A673 (cell line): ENCODE measurements around the gene CR2.

ENCODE experiments used
- EZH2 ChIP-seq: fragments of 200-600 bp; sonication (generic); IDR thresholded peaks from 2 replicates; pipeline ENCODE4 v1.6.1; 2017; ENCODE audit warnings: borderline replicate concordance, low read depth, mild to moderate bottlenecking, mixed read lengths, antibody characterized with exemption, low read length; ENCODE audit not compliant: poor library complexity, severe bottlenecking
- TF ChIP-seq, protein P1 (sequence below): fragments of 300-800, 200-600 bp; sonication (generic); conservative IDR thresholded peaks from 2 replicates; pipeline ENCODE4 v1.5.1; 2017; ENCODE audit warnings: low read depth, mild to moderate bottlenecking, antibody characterized with exemption, low read length, moderate library complexity, mixed read lengths

- TF ChIP-seq, protein P1, sequence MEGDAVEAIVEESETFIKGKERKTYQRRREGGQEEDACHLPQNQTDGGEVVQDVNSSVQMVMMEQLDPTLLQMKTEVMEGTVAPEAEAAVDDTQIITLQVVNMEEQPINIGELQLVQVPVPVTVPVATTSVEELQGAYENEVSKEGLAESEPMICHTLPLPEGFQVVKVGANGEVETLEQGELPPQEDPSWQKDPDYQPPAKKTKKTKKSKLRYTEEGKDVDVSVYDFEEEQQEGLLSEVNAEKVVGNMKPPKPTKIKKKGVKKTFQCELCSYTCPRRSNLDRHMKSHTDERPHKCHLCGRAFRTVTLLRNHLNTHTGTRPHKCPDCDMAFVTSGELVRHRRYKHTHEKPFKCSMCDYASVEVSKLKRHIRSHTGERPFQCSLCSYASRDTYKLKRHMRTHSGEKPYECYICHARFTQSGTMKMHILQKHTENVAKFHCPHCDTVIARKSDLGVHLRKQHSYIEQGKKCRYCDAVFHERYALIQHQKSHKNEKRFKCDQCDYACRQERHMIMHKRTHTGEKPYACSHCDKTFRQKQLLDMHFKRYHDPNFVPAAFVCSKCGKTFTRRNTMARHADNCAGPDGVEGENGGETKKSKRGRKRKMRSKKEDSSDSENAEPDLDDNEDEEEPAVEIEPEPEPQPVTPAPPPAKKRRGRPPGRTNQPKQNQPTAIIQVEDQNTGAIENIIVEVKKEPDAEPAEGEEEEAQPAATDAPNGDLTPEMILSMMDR: no peak
- no peak for TF ChIP-seq EZH2
These were observed 64.6 kb downstream of the CR2 start for GRCh38 chr1:207518608-207519236.
